H9 (cell line): ENCODE data around the gene MTARC2. TPM values are rescaled to one million over a fixed set of nuclear protein-coding genes. Genes with fewer than 3 reads are reported as not detected.
A peak's percentile ranks its signal among the peaks of the same experiment; 100 is the strongest.

Source experiments
- DNase-seq: peaks from one replicate; pipeline ENCODE4 v3.0.0-alpha.2; 2017
- H2AFZ ChIP-seq: one replicate; pipeline ENCODE4 v1.6.1; 2013; ENCODE audit warnings: mild to moderate bottlenecking, low read length, control low read depth, moderate library complexity
- H2AK5ac ChIP-seq: 2 replicates; pipeline ENCODE4 v1.6.1; 2013; ENCODE audit warnings: low read length, control low read depth, mixed read lengths; ENCODE audit not compliant: insufficient read length
- H2BK120ac ChIP-seq: one replicate; pipeline ENCODE4 v1.6.1; 2013; ENCODE audit warnings: low read depth, mild to moderate bottlenecking, low read length, control low read depth, inconsistent platforms; ENCODE audit not compliant: poor library complexity, severe bottlenecking
- H2BK12ac ChIP-seq: 2 replicates; pipeline ENCODE4 v1.6.1; 2013; ENCODE audit warnings: low read length, control low read depth, mixed read lengths, low read depth; ENCODE audit not compliant: insufficient read length
- H2BK15ac ChIP-seq: 2 replicates; pipeline ENCODE4 v1.6.1; 2013; ENCODE audit warnings: low read depth, low read length, control low read depth
- H2BK20ac ChIP-seq: one replicate; pipeline ENCODE4 v1.6.1; 2013; ENCODE audit warnings: low read depth, mild to moderate bottlenecking, low read length, control low read depth, inconsistent platforms; ENCODE audit not compliant: poor library complexity, severe bottlenecking
- H2BK5ac ChIP-seq: 2 replicates; pipeline ENCODE4 v1.6.1; 2013; ENCODE audit warnings: low read length, control low read depth, mixed read lengths; ENCODE audit not compliant: insufficient read length
- H3K14ac ChIP-seq: 2 replicates; pipeline ENCODE4 v1.6.1; 2013; ENCODE audit warnings: low read length, control low read depth; ENCODE audit not compliant: insufficient read depth
- H3K18ac ChIP-seq: 2 replicates; pipeline ENCODE4 v1.6.1; 2013; ENCODE audit warnings: low read depth, mild to moderate bottlenecking, mixed read lengths, low read length, control low read depth; ENCODE audit not compliant: insufficient read length
- H3K23ac ChIP-seq: 2 replicates; pipeline ENCODE4 v1.6.1; 2013; ENCODE audit warnings: low read length, control low read depth, mixed read lengths, low read depth; ENCODE audit not compliant: insufficient read length
- H3K23me2 ChIP-seq: 2 replicates; pipeline ENCODE4 v1.6.1; 2013; ENCODE audit warnings: low read depth, mild to moderate bottlenecking, mixed read lengths, low read length, control low read depth; ENCODE audit not compliant: insufficient read length, poor library complexity, severe bottlenecking
- H3K27ac ChIP-seq: 2 replicates; pipeline ENCODE4 v1.5.1; 2013; ENCODE audit warnings: low read length, control low read depth, mixed read lengths, low read depth; ENCODE audit not compliant: insufficient read length
- H3K27me3 ChIP-seq: 2 replicates; pipeline ENCODE4 v1.6.1; 2013; ENCODE audit warnings: low read length, control low read depth, inconsistent platforms; ENCODE audit not compliant: insufficient read depth
- H3K4ac ChIP-seq: 2 replicates; pipeline ENCODE4 v1.6.1; 2013; ENCODE audit warnings: low read depth, mild to moderate bottlenecking, control low read depth, inconsistent platforms, low read length, moderate library complexity
- H3K4me1 ChIP-seq: 2 replicates; pipeline ENCODE4 v1.6.1; 2013; ENCODE audit warnings: low read length, control low read depth, inconsistent platforms; ENCODE audit not compliant: insufficient read depth
- H3K4me2 ChIP-seq: 2 replicates; pipeline ENCODE4 v1.6.1; 2013; ENCODE audit warnings: low read length, control low read depth, mixed read lengths; ENCODE audit not compliant: insufficient read length, insufficient read depth
- H3K56ac ChIP-seq: 2 replicates; pipeline ENCODE4 v1.6.1; 2013; ENCODE audit warnings: low read depth, mild to moderate bottlenecking, mixed read lengths, low read length, control low read depth; ENCODE audit not compliant: insufficient read length
- H3K79me1 ChIP-seq: 2 replicates; pipeline ENCODE4 v1.6.1; 2013; ENCODE audit warnings: low read depth, mild to moderate bottlenecking, moderate library complexity, low read length, control low read depth, inconsistent platforms; ENCODE audit not compliant: insufficient read depth, poor library complexity, severe bottlenecking
- H3K79me2 ChIP-seq: 2 replicates; pipeline ENCODE4 v1.6.1; 2013; ENCODE audit warnings: low read length, control low read depth, inconsistent platforms; ENCODE audit not compliant: insufficient read depth
- H3K9ac ChIP-seq: 2 replicates; pipeline ENCODE4 v1.6.1; 2013; ENCODE audit warnings: low read length, control low read depth, mixed read lengths; ENCODE audit not compliant: insufficient read length; ENCODE audit errors: extremely low read depth
- H3K9me3 ChIP-seq: one replicate; pipeline ENCODE4 v1.6.1; 2013; ENCODE audit warnings: low read depth, low read length, inconsistent platforms; ENCODE audit not compliant: control insufficient read depth
- H3T11ph ChIP-seq: one replicate; pipeline ENCODE4 v1.6.1; 2013; ENCODE audit warnings: mild to moderate bottlenecking, low read length, control low read depth, inconsistent platforms
- H4K20me1 ChIP-seq: one replicate; pipeline ENCODE4 v1.6.1; 2013; ENCODE audit not compliant: control insufficient read depth, insufficient read length, insufficient read depth
- H4K5ac ChIP-seq: 2 replicates; pipeline ENCODE4 v1.6.1; 2013; ENCODE audit warnings: low read depth, mild to moderate bottlenecking, mixed read lengths, low read length, control low read depth; ENCODE audit not compliant: insufficient read length
- H4K8ac ChIP-seq: replicated peaks from 2 replicates; pipeline ENCODE4 v1.6.1; 2013; ENCODE audit warnings: low read length, control low read depth, mixed read lengths, low read depth; ENCODE audit not compliant: insufficient read length
- H4K91ac ChIP-seq: 2 replicates; pipeline ENCODE4 v1.6.1; 2013; ENCODE audit warnings: low read depth, mild to moderate bottlenecking, moderate library complexity, mixed read lengths, low read length, control low read depth; ENCODE audit not compliant: insufficient read length
- H3K27ac Mint-ChIP-seq, 3 experiments: 2 replicates in 2 of 3; 3 replicates in 1 of 3; pipeline ENCODE4 v1.8.0; 2020 to 2021; ENCODE audit warnings: mixed read lengths in 3 of 3, mild to moderate bottlenecking in 1 of 3, moderate library complexity in 1 of 3
- H3K27me3 Mint-ChIP-seq: 2 replicates; pipeline ENCODE4 v1.8.0; 2021; ENCODE audit warnings: low read depth, mild to moderate bottlenecking, moderate library complexity, mixed read lengths
- H3K36me3 Mint-ChIP-seq, 3 experiments: 2 replicates in 2 of 3; 3 replicates in 1 of 3; pipeline ENCODE4 v1.8.0; 2020 to 2021; ENCODE audit warnings: low read depth in 3 of 3, mixed read lengths in 3 of 3; ENCODE audit not compliant: insufficient read depth in 1 of 3
- H3K4me1 Mint-ChIP-seq, 2 experiments: 2 replicates each; pipeline ENCODE4 v1.8.0; 2020; ENCODE audit warnings: mixed read lengths in 2 of 2
- H3K4me3 Mint-ChIP-seq, 2 experiments: 2 replicates in 1 of 2; 3 replicates in 1 of 2; pipeline ENCODE4 v1.8.0; 2020 to 2021; ENCODE audit warnings: mild to moderate bottlenecking in 2 of 2, mixed read lengths in 2 of 2, moderate library complexity in 1 of 2
- H3K9me3 Mint-ChIP-seq, 2 experiments: 2 replicates in 1 of 2; 3 replicates in 1 of 2; pipeline ENCODE4 v1.8.0; 2020; ENCODE audit warnings: mild to moderate bottlenecking in 2 of 2, mixed read lengths in 2 of 2, moderate library complexity in 1 of 2
- CTCF ChIP-seq: fragments of 200-600 bp; sonication (generic); conservative IDR thresholded peaks from 3 replicates; pipeline ENCODE4 v1.8.0; 2021; ENCODE audit warnings: antibody characterized with exemption, mild to moderate bottlenecking
- WGBS: extraction: QIAGEN DNeasy Blood & Tissue Kit; methylation state at CpG from one replicate; pipeline ENCODE4 v1.1.7; 2013; ENCODE audit warnings: missing lambda C conversion rate, low lambda C conversion rate, mixed read lengths; ENCODE audit not compliant: insufficient read length; ENCODE audit errors: extremely low coverage; 5-methylcytosine and 5-hydroxymethylcytosine counted together
- total RNA-seq: library from RNA; stranded (reverse); gene quantifications from 2 replicates; pipeline ENCODE4 v1.2.1, GENCODE V29; 2021

MTARC2 gene
- total RNA-seq, 1 experiment from 2014 or later, result 7.7 TPM

DNA sequence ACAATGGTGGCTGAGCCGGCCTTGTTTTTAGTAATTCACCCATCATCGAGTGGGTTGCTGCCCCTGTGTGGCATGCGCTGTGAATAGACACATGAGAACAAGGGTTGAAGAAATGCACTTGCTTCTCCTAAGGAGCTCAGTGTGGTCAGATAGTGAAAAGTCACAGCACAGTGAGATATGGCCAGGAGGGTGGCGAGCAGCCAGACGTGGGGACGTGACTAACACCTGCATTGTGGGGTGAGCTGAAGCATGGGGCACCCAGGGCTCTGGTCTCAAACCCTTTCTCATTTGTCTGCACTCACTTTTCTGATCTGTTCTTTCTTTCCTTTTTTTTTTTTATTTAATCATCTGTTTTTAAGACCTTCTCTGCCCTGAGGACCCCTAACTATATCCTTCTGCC, 52.1 kb downstream of the MTARC2 start:
- Mint-ChIP-seq H3K27me3 (no peaks in the 10 kb centered on the region), H3K9me3 (no peaks in the 10 kb centered on the region), H3K27ac (peak overlapping the region in 1 of 3 experiments; percentile 59; a peak in 2 of 7 replicates), H3K4me3 (no peak overlapping the region), H3K36me3 (peaks cover 14 to 64% (median 45%) of the 10 kb centered on the region in 3 experiments; a peak in 6 of 7 replicates), H3K4me1 (peaks cover 2 to 8% of the 10 kb centered on the region in 2 experiments; a peak in 3 of 4 replicates)
- H2BK20ac ChIP-seq, result no peak overlapping the region
- H4K5ac ChIP-seq, result no peak overlapping the region
- H3K4ac ChIP-seq, result no peak overlapping the region
- no peaks in the 10 kb centered on the region for H3K9me3 ChIP-seq
- H3K27me3 ChIP-seq, result no peaks in the 10 kb centered on the region
- no peaks in the 10 kb centered on the region for H3K79me2 ChIP-seq
- H3K9ac ChIP-seq, result no peak overlapping the region
- no peaks in the 10 kb centered on the region for H3K4me1 ChIP-seq
- no peak for TF ChIP-seq CTCF
- no CpG with 5 or more reads among the region's 6 CpGs for WGBS
- H2AK5ac ChIP-seq, result no peak overlapping the region
- H2BK5ac ChIP-seq, result no peak overlapping the region
- no peak overlapping the region for H4K8ac ChIP-seq
- no peak overlapping the region for H3K18ac ChIP-seq
- H3K23me2 ChIP-seq, result no peaks in the 10 kb centered on the region
- H3K14ac ChIP-seq, result no peak overlapping the region
- H2AFZ ChIP-seq, result no peak overlapping the region
- H4K91ac ChIP-seq, result no peak overlapping the region
- H3K27ac ChIP-seq, result no peak overlapping the region
- H2BK120ac ChIP-seq, result no peak overlapping the region
- no peaks in the 10 kb centered on the region for H4K20me1 ChIP-seq
- H2BK12ac ChIP-seq, result no peak overlapping the region
- H3K4me2 ChIP-seq, result no peak overlapping the region
- no peak overlapping the region for H3K56ac ChIP-seq
- no peaks in the 10 kb centered on the region for H3K79me1 ChIP-seq
- H2BK15ac ChIP-seq, result no peak overlapping the region
- no peak for DNase-seq
- H3T11ph ChIP-seq, result no peak overlapping the region
- no peak overlapping the region for H3K23ac ChIP-seq
